ENCODE data around the gene CDH23. TPM values are rescaled to one million over a fixed set of nuclear protein-coding genes. Genes with fewer than 3 reads are reported as not detected.

The CDH23 gene
- total RNA-seq, 2 experiments from 2014 or later, result 4.7 to 4.9 TPM

GRCh38 chr10:71770789-71771188 is 374.1 kb downstream of the CDH23 start:
- CTCF ChIA-PET, result interaction anchor here (1.3 to 14.5 kb wide), 6 partner anchors 14 to 43 kb away, joined by 3 to 186 read pairs (median 38); no protein-coding TSS in a partner anchor
- H3K36me3 Mint-ChIP-seq (ENCODE audit: low read depth), result peaks cover 57% of the 10 kb centered on the region
- ATAC-seq (no peak), DNase-seq (no peak)
- POLR2A ChIA-PET, result interaction anchor here (2.9 to 8.4 kb wide), 4 partner anchors 13 to 42 kb away, joined by 11 to 87 read pairs (median 39); no protein-coding TSS in a partner anchor
- H3K9me3 Mint-ChIP-seq (ENCODE audit: insufficient read depth), result no peaks in the 10 kb centered on the region
- peaks cover 81% of the 10 kb centered on the region for H3K4me1 Mint-ChIP-seq (ENCODE audit: low read depth)
- no peaks in the 10 kb centered on the region for H3K27me3 Mint-ChIP-seq (ENCODE audit: low read depth)
- H3K4me3 Mint-ChIP-seq, result peak overlapping the region; percentile 80
- H3K27ac Mint-ChIP-seq, result peak overlapping the region; percentile 89

- ChIA-PET CTCF (interaction anchor here (0.6 to 14.5 kb wide), 8 partner anchors 14 to 73 kb away, joined by 3 to 186 read pairs (median 48); no protein-coding TSS in a partner anchor), POLR2A (interaction anchor here (1.2 to 8.4 kb wide), 5 partner anchors 13 to 75 kb away, joined by 3 to 87 read pairs (median 30); no protein-coding TSS in a partner anchor)
- ATAC-seq, result no peak
- Mint-ChIP-seq H3K4me1 (ENCODE audit: low read depth) (peaks cover 81% of the 10 kb centered on the region), H3K27me3 (ENCODE audit: low read depth) (no peaks in the 10 kb centered on the region), H3K27ac (peak overlapping the region; percentile 89), H3K36me3 (ENCODE audit: low read depth) (peaks cover 55% of the 10 kb centered on the region), H3K4me3 (peak overlapping the region; percentile 80), H3K9me3 (ENCODE audit: insufficient read depth) (no peaks in the 10 kb centered on the region)
- DNase-seq, result no peak
Measured at GRCh38 chr10:71771204-71771603, 374.5 kb downstream of the CDH23 start.

GRCh38 chr10:71771821-71772617 is 375.3 kb downstream of the CDH23 start:
- Mint-ChIP-seq H3K27ac (peak overlapping the region; percentile 89), H3K4me3 (peak overlapping the region; percentile 80), H3K36me3 (ENCODE audit: low read depth) (peaks cover 47% of the 10 kb centered on the region), H3K4me1 (ENCODE audit: low read depth) (peaks cover 81% of the 10 kb centered on the region), H3K9me3 (ENCODE audit: insufficient read depth) (no peaks in the 10 kb centered on the region), H3K27me3 (ENCODE audit: low read depth) (no peaks in the 10 kb centered on the region)
- CTCF ChIA-PET, result interaction anchor here (0.6 to 14.5 kb wide), 17 partner anchors 8 to 455 kb away, joined by 3 to 186 read pairs (median 17); no protein-coding TSS in a partner anchor
- POLR2A ChIA-PET, result interaction anchor here (0.6 to 8.4 kb wide), 13 partner anchors 9 to 82 kb away, joined by 3 to 87 read pairs (median 9); no protein-coding TSS in a partner anchor
- ATAC-seq (peak; percentile 7), DNase-seq (peak; percentile 58)

DNA sequence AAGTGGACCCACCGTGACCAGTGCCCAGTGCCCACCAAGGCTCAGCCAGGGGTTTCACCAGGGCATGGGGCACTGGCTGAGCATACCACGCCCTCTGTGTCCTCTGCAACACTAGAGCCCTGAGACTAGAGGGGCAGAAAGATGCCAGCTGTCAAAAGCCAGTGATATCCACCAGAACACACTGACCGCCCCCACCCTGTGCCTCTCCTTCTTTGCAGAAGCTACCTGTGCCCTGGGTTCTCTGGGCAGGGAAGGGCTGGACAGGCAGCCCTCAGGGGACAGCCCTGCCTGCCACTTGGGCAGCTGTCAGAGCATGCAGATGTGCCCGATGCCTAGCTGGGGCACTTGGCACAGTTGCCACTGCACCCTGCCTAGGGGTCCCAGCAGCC is 376.1 kb downstream of the CDH23 start:
- Mint-ChIP-seq H3K4me1 (ENCODE audit: low read depth) (peaks cover 81% of the 10 kb centered on the region), H3K9me3 (ENCODE audit: insufficient read depth) (no peaks in the 10 kb centered on the region)
- CTCF ChIA-PET, result interaction anchor here (0.6 to 14.5 kb wide), 25 partner anchors 9 to 456 kb away, joined by 3 to 186 read pairs (median 8); no protein-coding TSS in a partner anchor

DNA sequence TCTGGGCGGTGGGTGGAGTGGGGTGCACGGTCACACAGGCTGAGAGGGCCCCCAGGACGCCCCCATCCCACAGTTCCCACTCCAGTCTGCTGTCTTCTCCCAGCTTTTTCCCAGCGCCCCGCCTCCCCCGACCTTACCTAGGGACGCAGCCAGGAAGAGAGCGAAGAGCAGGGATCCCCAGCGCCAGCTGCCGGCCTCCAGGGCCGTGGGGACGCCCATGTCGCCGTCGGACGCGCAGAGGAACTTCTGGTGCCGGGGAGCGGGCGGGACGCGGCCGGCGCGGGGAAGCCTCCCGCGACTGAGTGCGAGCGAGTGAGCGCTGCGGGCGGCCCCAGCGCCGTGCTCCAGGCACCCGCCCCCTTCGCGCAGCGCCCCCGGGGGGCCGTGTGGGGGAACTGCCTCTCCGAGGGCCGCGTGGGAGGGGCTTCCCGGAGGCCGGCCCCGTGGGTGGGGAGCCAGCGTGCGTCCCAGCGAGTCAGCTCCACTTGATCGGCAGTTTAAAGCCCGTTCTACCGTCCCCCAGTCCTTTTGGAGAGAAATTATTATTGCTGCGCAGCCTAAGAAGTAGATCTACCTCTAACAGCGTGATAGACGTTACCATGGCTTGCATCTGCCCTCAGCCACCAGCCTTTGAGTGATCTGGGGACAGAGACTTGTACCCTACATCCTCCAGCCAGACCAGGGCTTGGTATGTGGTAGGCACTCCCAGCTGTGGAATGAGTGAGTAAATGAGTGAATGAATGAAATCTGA is 376.7 kb downstream of the CDH23 start, which contains the start of gene VSIR:
VSIR (minus strand) TSS at position 300 of the 751 bp plus-strand sequence; CDS start at position 219, 81 bp downstream.
- Mint-ChIP-seq H3K4me1 (ENCODE audit: low read depth) (peaks cover 81% of the 10 kb centered on the region), H3K27me3 (ENCODE audit: low read depth) (no peaks in the 10 kb centered on the region), H3K36me3 (ENCODE audit: low read depth) (peaks cover 40% of the 10 kb centered on the region), H3K9me3 (ENCODE audit: insufficient read depth) (no peaks in the 10 kb centered on the region), H3K4me3 (peak within 1 kb of the TSS; percentile 80), H3K27ac (peak within 1 kb of the TSS; percentile 90)
- DNase-seq, result peak; percentile 94
- CTCF ChIA-PET, result interaction anchor here (0.6 to 14.5 kb wide), 33 partner anchors 9 to 459 kb away, joined by 3 to 186 read pairs (median 4); partner anchors contain the start of gene PSAP
- peak; percentile 77 for ATAC-seq
- POLR2A ChIA-PET, result interaction anchor here (0.7 to 8.4 kb wide), 21 partner anchors 9 to 132 kb away, joined by 3 to 87 read pairs (median 5); no protein-coding TSS in a partner anchor

More for the DNA sequence above, 376.1 kb downstream of the CDH23 start:
- POLR2A ChIA-PET, result interaction anchor here (0.8 to 8.4 kb wide), 17 partner anchors 8 to 81 kb away, joined by 3 to 87 read pairs (median 8); no protein-coding TSS in a partner anchor
- Mint-ChIP-seq H3K27ac (peak overlapping the region; percentile 89), H3K36me3 (ENCODE audit: low read depth) (peaks cover 44% of the 10 kb centered on the region), H3K4me3 (peak overlapping the region; percentile 80), H3K27me3 (ENCODE audit: low read depth) (no peaks in the 10 kb centered on the region)
- ATAC-seq (no peak), DNase-seq (no peak)

GRCh38 chr10:71774916-71775702 is 378.4 kb downstream of the CDH23 start:
- Mint-ChIP-seq H3K27me3 (ENCODE audit: low read depth) (no peaks in the 10 kb centered on the region), H3K9me3 (ENCODE audit: insufficient read depth) (no peaks in the 10 kb centered on the region), H3K4me1 (ENCODE audit: low read depth) (peaks cover 85% of the 10 kb centered on the region), H3K4me3 (peak overlapping the region; percentile 80), H3K27ac (peak overlapping the region; percentile 90), H3K36me3 (ENCODE audit: low read depth) (peaks cover 30% of the 10 kb centered on the region)
- CTCF ChIA-PET, result interaction anchor here (1.0 to 14.5 kb wide), 17 partner anchors 7 to 461 kb away, joined by 3 to 186 read pairs (median 16); no protein-coding TSS in a partner anchor
- DNase-seq (no peak), ATAC-seq (no peak)
- POLR2A ChIA-PET, result interaction anchor here (0.6 to 8.4 kb wide), 7 partner anchors 10 to 46 kb away, joined by 3 to 87 read pairs (median 5); no protein-coding TSS in a partner anchor

DNA sequence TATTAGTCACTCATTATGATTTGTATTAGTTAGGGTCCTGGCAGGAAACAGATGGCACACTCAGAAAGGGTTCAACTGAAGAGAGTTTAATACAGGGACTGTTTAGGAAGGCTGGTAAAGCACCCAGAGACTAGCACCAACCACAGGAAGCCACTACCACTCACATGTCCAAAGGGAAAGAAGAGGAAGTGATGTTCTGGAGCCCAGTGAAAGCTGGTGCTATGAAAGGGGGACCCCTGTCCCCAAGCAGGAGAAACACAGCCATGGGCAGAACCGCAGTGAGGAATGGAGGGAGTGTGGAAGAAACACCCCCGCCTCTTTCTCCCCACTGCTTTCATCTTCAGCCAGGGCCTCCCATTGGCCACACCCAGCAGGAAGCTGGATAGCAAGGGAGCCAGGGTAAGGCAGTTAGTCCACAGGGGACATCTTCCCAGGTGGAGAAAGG is 379.8 kb downstream of the CDH23 start:
- Mint-ChIP-seq H3K9me3 (ENCODE audit: insufficient read depth) (no peaks in the 10 kb centered on the region), H3K27me3 (ENCODE audit: low read depth) (no peaks in the 10 kb centered on the region), H3K4me3 (no peak overlapping the region), H3K27ac (peak overlapping the region; percentile 90), H3K4me1 (ENCODE audit: low read depth) (peaks cover 81% of the 10 kb centered on the region), H3K36me3 (ENCODE audit: low read depth) (peaks cover 18% of the 10 kb centered on the region)
- ChIA-PET CTCF (interaction anchor here (0.9 to 14.5 kb wide), 5 partner anchors 29 to 79 kb away, joined by 3 to 186 read pairs (median 45); no protein-coding TSS in a partner anchor), POLR2A (interaction anchor here (0.7 to 1.2 kb wide), 4 partner anchors 9 to 33 kb away, joined by 3 read pairs; no protein-coding TSS in a partner anchor)
- DNase-seq, result no peak
- ATAC-seq, result no peak

DNA sequence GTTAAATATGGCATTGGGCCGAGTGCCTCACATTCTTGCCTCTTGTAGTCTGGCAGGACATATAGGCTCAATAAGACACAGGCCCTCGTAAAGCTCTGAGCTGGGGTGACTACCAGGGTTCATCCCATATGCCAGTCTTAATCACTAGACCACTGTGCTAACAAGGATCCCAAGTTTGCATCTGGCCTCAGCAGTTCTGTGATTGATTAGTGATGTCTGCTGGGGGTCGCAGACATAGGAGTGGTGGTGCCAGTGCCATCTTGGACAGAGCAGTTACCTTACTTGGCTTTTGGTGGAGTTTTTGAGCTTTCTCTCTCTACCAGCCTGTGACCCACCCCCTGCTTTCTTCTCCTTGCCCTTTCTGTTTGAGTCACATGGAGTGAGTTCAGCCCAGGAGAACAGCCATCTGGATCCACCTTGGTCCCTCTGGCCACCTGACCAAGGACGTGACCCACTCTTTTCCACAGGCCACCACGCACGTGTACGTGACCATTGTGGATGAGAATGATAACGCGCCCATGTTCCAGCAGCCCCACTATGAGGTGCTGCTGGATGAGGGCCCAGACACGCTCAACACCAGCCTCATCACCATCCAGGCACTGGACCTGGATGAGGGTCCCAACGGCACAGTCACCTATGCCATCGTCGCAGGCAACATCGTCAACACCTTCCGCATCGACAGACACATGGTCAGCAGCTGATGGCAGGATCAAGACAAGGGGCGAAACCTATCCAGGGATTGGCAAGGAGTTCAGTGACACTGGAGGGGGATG is 380.7 kb downstream of the CDH23 start:
- H3K4me1 Mint-ChIP-seq (ENCODE audit: low read depth), result peaks cover 78% of the 10 kb centered on the region
- ChIA-PET POLR2A (interaction anchor here (0.7 to 1.5 kb wide), 5 partner anchors 8 to 34 kb away, joined by 3 read pairs; no protein-coding TSS in a partner anchor), CTCF (interaction anchor here (0.9 to 14.5 kb wide), 6 partner anchors 30 to 79 kb away, joined by 3 to 186 read pairs (median 30); no protein-coding TSS in a partner anchor)
- no peaks in the 10 kb centered on the region for H3K27me3 Mint-ChIP-seq (ENCODE audit: low read depth)
- DNase-seq, result no peak
- H3K27ac Mint-ChIP-seq, result peak overlapping the region; percentile 90
- ATAC-seq, result no peak
- peaks cover 9% of the 10 kb centered on the region for H3K36me3 Mint-ChIP-seq (ENCODE audit: low read depth)
- no peaks in the 10 kb centered on the region for H3K9me3 Mint-ChIP-seq (ENCODE audit: insufficient read depth)
- no peak overlapping the region for H3K4me3 Mint-ChIP-seq

- Mint-ChIP-seq H3K4me3 (no peak overlapping the region), H3K4me1 (ENCODE audit: low read depth) (peaks cover 87% of the 10 kb centered on the region), H3K27ac (peak overlapping the region; percentile 90), H3K36me3 (ENCODE audit: low read depth) (peaks cover 7% of the 10 kb centered on the region), H3K9me3 (ENCODE audit: insufficient read depth) (no peaks in the 10 kb centered on the region), H3K27me3 (ENCODE audit: low read depth) (no peaks in the 10 kb centered on the region)
- DNase-seq (no peak), ATAC-seq (no peak)
- ChIA-PET CTCF (interaction anchor here (1.1 to 14.5 kb wide), 6 partner anchors 22 to 80 kb away, joined by 3 to 186 read pairs (median 8); no protein-coding TSS in a partner anchor), POLR2A (interaction anchor here (1.5 kb wide), 1 partner anchor 34 kb away, joined by 3 read pairs; no protein-coding TSS in a partner anchor)
Measured at GRCh38 chr10:71778071-71778825, 381.5 kb downstream of the CDH23 start.

All from activated CD8-positive, alpha-beta T cell treated with anti-CD3 and anti-CD28 coated beads, Interleukin-2, amount 10 ng/mL, durations not matched to agents 7 days and 5 days (primary cell).